Stimulated activated CD8-positive, alpha-beta memory T cell treated with anti-CD3 and anti-CD28 coated beads, Interleukin-4, amount 100 ng/mL, for 48 hours (primary cell): ENCODE results near the gene SPOP.
A peak's percentile ranks its signal among the peaks of the same experiment; 100 is the strongest.
"Not testable (repeated sequence)": the region's sequence is repeated elsewhere in the genome, so short reads cannot be mapped to it uniquely, and the experiment has no call there.

ENCODE experiments used
- DNase-seq: peaks from one replicate; pipeline ENCODE4 v3.0.0-alpha.2; 2020

SPOP gene

DNA sequence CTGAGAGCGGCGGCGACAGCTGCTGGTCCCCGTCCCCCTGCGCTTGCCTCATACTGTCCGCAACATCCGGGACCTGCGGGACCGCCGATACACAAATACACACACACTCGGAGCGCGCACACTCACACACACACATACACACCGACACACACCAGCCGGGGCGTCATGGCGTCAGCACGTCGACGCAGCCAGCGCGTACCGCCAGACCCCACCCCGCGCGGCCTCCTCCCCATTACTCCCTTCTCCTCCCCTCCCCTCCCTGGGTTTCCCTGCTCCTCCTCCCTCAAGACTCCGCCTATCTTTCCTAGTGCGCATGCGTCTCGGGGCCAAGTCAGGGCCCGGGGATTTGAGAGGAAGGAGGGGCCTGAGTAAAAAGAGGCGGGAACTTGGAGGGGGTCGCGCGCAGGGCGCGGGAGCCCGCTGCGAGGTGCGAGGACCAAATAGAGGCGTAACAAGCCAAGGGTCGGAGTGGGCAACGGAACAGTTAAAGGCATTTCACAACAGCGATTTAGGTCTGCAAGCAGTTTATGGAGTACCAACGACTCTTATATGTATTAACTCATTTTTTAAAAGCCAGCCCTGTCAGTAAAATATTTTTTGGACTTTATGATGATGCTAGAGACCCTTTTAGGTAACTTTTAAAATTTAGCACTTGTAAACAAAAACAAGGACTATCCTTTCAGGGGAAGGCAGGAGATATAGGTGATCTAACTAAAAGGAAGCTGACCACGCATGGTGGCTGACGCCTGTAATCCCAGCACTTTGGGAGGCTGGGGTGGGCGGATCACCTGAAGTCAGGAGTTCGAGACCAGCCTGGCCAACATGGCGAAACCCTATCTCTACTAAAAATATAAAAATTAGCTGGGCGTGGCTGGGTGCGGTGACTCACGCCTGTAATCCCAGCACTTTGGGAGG is at the start of gene SPOP:
Gene SPOP (minus strand): TSS at position 165 of the 915 bp plus-strand sequence. CDS start 55,287 bp downstream, outside the sequence.
- peak; percentile 99 for DNase-seq

DNA sequence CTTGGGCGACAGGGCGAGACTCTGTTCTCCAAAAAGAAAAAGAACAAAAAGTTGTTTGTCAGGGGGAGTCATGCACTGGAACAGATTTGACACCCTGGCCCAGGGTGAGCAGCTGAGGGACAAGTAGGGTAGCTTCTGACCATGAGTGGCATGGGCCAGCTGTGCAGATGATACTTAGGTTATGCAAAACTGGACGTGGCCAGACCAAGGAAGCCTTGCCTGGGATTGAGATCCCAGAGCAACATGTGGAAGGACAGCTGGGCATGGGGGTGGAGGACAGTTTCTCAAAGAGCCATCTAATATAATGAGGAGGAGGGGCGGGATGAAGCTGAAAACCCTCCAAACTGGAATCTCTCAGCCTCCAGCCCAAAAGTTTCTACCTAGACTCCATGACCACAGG is 49.5 kb upstream of the SPOP start:
- DNase-seq, result no peak

DNA sequence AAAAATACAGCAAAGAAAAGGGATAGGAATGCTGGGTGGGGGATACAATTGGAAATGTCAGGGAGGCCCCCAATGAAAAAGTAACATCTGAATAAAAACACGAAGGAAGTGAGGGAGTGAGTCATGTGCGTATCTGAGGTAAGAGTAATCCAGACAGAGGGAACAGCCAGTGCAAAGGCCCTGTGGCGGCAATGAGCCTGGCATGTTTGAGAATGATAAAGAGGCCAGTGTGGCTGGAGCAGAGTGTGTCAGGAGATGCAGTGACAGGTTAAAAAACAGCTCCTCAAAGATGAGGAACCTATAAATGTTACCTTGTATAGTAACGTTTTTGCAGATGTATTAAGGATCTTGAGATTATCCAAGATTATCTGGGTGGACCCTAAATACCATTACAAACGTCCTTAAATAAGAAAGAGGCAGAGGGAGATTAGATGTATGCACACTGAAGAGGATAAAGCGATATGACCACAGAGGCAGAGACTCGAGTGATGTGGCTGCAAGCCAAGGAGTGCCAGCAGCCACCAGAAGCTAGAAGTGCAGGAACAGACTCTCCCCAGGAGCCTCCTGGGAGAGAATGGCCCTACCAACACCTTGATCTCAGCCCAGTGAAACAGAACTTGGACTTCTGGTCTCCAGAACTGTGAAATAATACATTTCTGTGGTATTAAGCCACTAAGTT is 47.7 kb upstream of the SPOP start:
- no peak for DNase-seq

DNA sequence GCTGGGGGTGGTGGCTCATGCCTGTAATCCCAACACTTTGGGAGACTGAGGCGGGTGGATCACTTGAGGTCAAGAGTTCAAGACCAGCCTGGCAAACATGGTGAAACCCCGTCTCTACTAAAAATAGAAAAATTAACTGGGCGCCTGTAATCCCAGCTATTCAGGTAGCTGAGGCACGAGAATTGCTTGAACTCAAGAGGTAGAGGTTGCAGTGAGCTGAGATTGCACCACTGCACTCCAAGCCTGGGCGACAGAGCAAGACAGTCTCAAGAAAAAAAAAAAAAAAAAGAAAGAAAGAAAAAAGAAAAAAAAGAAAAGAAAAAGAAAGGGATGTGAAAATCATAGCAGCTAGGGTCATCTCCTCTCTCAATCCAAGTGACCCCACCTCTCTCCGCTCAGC is 46.7 kb upstream of the SPOP start:
- DNase-seq, result not testable (repeated sequence)

DNA sequence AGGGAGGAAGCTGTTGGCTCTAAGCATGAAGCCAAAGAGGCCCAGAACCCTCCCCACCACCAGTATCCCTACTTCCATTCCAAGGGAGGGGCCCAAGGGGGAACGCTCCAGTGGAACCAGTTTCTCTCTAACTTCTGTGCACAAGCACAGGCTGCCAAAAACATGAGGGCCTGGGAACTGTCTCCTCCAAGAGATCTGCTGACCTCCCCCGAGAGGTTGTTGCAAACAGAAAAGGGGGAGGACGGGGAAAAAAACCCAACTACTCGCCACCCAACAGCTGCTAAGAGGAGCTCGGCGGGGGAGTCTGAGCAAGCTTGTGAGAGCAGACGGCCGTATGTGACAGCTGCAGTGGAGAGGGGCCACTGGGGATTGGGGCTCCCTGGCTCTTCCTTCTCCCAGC is 45.5 kb upstream of the SPOP start:
- no peak for DNase-seq

DNA sequence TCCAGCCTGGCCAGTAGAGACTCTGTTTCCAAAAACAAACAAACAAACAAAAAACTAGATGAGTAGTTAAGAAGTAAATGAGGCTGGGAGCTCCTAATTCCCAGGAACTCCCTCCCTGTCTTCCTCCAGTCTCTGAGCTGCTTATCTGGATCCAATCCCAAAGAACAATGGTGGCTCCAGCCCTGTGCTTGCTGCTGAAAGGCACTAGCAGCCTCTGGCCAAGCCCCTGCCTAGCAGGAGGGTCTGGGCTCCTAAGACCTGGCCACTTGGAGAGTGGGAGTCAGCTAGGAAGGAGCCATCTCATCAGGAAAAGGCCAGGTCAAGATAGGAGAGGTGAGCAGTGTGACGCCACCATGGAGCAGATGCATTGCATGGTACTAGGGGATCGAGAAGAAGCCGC is 44.2 kb upstream of the SPOP start:
- no peak for DNase-seq

DNA sequence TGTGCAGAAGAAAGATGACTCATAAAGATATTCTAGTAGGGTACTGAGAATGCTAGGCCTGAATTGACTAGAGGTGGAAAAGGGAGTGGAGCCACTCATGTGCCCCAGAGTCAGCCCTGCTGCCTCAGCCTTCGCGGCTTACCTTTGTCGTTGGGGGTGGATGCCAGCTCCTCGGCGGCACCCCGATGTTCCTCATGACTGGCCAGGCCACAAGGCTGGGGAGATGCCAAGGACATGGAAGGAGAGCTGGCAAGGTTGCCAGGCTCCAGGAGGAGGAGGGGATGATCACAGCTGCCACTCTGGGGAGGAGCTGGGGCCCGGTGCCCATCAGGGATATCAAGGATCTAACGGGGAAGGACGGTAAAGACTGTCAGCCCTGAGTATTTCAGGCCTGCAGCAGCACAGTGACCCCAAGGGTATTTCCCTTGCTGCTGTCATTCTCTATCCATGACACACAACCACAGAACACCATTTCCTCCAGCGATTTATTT is 39.5 kb upstream of the SPOP start:
- peak; percentile 57 for DNase-seq

DNA sequence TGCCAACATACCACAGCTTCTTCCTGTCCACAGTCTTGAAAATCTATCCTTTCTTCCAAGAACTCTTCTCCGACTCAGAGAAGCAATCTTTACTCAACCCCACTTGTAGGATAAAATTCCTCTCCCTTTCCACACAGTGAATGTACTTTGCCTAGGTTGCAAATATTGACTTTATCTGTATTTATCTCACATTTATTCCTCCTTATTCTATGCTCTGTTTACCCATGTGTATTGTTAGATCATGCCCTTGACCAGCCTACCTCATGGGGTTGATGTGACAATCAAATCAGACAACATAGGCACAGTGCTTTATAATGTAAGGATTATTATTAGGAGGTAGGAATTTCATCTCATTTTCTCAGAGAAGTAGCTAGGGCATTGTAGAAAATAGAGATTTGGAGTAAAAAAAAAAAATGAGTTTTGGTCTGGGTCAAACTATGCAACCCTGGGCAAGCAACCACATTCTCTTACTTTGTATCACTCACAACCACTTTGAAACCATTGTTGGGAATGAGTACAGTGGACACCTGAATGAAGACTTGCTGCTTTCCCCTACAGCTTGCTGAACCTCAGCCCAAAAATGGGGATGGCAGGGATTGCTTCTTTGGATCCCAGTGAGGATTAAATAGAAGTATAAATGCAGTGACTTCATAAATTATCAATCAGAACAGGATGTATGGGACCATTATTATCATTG is 38.9 kb upstream of the SPOP start:
- no peak for DNase-seq

DNA sequence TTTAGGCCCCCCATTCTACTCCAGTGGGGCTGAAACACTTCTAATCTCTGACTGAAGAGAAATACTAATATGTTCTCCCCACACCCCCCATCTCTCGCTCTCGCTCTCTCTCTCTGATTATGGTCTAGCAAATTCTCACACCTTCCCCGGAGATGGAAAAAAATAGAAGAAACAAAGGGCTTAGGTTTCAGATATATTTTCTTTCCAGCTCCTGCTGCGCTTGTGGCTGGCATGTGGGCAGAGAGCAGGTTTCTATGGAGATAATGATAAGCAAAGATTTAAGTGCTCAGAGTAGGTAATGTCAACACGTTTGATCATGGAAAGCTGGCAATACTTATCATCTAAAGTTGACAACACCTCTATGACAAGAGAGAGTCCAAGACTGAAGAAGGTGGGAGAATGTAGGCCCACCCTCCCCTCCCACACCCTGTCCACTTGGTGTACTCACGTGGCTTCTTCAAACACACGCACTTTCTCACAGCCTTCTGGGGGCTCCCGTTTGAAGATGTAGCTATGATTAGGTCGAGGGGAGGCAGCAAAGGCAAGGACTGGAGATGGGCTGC is 37.9 kb upstream of the SPOP start:
- DNase-seq, result peak; percentile 60

DNA sequence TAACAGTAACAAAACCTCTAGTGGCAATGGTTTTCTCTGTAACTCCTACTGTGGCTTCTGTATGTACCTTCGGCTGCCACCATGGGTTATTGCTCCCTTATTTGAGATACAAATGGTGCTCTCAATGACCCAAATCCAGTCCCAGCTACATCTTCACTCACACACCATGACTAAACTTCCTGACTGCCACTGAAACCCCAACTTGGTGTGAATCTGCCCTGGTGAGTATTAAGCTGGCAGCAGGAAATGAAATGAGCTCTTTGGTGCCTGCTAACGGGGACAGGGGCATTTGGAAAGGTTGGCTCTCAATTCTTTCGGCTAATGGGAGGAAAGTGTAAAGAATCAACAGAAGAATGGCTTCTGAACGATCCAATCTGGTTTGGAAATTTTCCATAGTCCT is 37.3 kb upstream of the SPOP start:
- DNase-seq, result peak; percentile 46

DNA sequence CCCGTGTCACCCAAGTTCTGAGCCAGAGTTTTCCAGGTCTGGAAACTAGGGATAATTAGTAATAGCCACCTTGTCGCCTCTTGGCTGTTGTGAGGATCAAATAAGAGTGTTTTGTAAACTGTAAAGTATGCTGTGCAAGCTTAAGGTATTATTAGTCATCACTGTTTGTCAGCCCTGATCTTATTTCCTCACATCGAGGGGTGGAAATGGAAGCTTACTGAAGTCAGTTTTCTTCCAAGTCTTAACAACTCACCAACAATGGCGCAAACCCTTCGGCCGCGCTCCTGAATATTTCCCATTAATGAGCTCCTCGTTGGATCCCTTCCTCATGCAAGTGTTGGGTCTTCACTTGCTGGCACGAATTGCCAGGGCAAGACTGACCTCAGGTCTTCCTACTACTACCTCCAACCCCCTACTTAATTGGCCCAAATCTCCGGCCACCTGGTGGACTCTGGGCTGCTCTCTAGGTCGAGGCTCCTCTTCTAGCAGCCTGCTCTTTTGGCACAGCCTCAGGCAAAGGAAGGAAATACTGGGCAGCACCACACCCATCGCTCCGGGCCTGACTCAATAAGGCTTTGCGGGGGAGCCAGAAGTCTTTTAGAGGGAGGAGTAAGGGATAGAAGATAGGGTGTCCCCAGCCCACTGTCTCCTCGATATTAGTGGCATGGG is 30.8 kb upstream of the SPOP start:
- DNase-seq, result peak; percentile 32

DNA sequence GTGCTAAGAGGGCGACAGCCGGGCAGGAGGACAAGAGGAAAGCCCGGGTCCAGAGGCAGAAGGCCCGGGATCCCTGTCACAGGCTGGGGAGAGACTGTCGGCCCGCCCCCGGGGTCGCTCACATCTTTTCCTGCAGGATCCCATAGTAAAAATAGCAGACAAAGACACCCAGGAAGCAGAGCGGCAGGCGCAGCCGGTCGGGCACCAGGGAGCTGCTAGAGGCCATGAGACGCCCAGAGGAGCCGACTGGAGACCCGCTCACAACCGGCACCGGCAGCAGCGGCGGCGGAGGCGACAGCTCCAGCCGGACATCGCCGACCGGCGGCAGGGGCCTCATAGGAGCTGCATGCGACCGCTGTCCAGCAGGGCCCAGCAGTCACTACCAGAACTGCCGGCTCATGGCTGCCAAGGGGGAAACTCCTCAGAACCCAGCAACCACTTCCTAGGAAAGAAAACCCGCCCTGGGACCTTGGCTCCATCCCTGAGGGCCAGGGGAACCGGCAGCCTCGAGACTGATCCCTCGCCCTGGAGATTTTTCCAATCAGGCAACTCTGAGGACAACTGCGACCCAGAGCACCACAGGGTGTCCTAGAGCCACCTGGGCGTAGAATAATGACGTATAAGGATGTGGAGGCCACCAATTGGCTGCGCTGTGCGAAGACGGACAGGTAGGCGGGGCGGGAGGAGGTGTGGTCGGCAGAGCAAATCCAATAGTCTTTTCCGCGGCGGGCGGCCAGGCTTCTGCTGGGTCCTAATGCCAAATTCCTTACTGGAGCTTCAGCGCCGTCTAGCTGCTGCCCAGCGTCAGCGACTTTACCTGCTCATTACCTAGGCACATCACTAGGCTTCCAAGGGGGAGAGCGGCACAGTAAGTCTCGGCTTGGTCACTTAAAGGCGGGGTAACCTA is 30.0 kb upstream of the SPOP start, which contains the start of gene SLC35B1:
Gene SLC35B1 (minus strand): TSS at position 357 of the 907 bp plus-strand sequence. CDS start 131 bp downstream, at position 226.
- DNase-seq, result peak; percentile 98

DNA sequence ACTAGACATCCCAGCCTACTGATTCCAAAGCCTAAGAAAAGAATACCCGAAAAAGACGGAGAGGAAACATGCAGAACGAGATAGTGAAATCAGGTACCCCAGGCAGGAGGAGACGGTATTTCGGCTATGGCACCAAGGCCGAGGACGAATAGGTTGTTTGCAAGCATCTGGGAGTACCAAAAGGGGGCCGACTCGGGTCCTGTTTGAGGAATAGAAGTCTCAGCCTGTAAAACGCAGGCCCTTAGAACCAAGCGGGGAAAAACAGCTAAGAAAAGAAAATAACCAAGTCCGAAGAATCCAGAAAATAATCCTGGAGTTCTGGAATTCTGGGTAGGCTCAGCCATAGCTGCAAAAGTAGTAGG is 29.3 kb upstream of the SPOP start:
- peak; percentile 36 for DNase-seq

DNA sequence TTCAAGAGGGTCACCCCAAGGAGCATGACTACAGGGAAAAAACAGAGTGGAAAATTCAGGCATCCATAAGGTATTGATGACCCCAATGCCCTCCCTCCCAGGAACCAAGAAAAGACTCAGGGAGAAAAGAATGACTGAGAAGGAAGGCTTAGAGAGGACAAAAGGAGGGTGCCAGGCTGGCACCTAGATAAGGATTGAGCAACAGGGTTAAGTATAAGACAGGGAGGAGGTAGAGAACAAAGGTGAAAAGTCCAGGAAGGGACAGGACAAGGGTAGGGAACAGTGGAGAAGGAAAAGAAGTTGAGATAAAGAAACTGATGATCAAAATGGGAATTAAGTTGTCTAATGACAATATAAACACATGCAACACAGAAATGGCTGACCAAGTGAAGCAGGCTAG is 27.4 kb upstream of the SPOP start:
- DNase-seq, result no peak

DNA sequence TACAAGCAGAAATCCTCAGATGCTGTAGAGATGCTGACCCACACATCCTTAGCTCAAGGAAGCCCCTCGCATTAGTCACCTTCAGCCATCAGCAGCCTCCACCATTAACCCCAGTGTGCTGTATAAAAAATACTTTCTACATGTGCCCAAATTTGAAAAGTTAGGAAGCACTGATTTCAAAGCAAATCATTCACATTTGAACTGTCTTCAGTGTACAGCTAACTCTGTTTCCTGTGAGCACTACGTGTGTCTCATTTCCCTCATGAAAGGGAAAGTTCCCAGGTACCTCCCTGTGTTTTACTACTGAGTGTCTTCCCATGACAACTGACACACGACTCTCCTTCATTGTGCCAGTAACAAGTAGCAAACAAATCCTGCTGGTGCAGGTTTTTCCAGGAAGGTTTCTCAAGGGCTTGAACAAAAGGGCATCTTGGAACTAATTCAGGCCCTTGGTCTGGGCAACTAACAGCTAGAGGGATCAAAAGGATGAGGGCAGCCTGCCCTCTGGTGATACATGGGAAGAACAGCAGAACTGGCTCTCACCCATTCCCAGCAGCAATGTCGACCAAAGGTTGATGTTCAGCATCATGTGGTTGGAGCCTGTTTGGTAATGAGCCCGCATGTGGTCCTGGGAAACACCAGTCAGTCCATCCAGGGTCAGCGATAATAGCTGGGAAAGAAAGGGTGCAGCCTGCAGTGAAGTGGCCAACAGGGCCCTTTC is 25.8 kb upstream of the SPOP start:
- no peak for DNase-seq

DNA sequence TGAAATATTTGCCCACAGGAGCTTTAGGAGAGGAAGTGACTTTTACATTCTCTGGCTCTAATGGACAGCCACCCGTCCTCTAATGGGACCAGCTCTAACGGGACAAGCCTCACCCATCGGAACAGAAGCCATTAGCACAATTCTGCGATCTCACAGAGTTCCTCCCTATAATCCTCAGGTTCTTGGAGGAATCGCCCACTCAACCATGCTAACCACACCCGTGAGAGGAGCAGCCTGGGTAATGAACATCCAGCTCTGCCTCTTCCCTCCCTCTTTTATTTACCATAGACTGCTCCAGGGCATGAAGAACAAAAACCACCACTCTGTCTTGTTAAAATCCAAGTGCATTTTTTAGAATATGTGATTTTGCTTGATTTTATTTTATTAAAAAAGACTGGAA is 23.1 kb upstream of the SPOP start:
- no peak for DNase-seq

DNA sequence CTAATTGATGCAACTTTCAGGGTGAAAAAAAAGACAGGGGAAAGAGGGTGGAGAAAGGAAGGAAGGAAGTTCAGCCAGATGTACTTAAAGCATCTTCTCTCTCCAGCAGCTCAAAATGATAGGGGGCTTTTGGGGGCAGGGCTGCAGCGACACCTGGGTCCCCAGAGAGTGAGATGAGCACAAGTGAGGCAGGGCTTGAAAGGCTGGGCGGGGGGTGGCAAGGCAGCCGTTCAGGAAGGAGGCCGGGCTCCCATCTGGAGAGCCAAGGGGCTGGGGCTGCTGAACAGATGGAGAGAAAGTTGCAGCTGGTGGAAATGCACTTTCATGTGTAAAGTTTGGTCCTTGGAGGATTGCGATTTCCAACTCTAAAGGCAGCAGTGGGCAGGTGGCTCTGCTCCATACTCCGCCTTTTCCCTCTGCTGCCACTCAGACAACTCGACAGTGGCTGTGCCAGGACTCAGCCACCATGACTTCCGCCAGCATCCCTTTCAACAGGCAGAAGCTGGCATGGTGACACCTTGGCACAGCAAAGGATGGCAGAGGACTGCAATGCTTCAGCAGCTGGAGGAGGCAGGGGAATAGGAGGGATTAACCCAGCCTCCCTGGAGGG is 22.2 kb upstream of the SPOP start:
- no peak for DNase-seq

DNA sequence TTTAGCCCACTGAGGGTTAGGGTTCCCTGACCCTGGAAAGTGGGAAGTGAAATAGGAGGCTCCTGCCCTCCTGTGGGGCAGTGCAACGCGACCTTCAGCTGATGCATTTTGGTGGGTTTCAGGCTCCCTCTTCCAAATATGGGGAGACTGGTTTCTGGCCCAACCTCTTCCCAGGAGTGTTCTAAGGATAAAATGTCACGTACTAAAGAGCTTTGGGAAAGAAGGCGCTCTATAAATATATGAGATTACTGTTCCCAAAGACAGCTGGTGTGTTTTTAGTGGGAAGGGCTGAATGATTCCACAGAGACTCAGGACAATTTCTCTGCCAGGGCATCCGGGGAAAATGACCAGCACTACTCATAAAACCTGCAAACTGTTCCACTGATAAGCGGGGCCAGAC is 20.1 kb upstream of the SPOP start:
- DNase-seq, result no peak

DNA sequence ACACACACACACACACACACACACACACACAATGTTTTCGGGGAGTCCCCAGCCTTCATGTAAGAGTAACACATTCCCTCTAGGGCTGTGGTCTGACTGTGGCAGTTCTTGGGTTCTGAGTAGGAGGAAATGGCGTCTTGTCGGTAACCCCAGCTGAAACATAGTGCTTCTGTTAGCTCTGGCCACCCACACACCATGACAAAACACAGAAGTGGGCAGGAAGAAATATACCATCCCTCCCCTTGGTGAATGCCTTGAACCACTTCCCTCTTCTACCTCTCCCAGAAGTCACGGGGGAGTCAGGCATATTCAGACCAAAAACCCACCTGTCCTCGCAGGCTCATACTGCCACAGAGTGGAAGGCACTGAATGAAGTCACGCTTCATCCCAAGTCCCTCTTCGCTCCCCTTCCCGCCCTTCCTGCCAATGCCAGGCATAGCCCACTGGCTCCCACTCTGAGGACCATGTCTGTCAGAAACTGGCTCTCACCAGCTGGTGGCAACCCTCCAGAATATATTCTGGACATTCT is 18.4 kb upstream of the SPOP start:
- peak; percentile 82 for DNase-seq

DNA sequence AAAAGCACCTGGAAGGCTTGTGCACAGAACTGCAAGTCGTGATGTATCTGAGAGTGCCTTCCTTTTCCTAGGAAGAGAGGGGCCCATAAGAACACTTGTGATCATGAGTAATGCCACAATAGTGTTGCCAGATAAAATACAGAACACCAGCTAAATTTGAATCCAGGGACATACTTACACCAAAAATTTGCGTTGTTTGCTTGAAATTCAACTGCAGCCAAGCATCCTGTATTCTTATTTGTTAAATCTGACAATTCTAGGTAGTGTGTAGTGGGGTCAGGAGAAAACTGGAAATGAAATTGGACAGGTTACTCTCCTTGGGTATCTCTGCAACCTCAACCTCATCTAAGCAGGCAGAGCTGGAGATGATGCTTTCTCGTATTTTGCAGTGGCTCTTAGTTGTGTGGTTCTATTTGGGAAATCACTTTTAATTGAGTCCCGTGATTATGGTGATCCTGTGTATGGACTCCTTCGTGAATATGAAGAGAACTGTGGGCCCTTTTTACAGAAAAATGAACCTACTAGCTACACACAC is 17.9 kb upstream of the SPOP start:
- no peak for DNase-seq
